GM11168 (cell line): ENCODE data around the gene ENG.
"Not testable (repeated sequence)": the region's sequence is repeated elsewhere in the genome, so short reads cannot be mapped to it uniquely, and the experiment has no call there.

Experiments used
- in situ Hi-C: fragments of 300-500 bp; cut with MboI; formaldehyde crosslinking; loops from one replicate; pipeline ENCODE4 v1.12.0; 2022; ENCODE audit warnings: low sequenced_read_pairs; ENCODE audit not compliant: unreplicated experiment

Gene ENG

GRCh38 chr9:127854184-127854806 is at the start of gene ENG:
ENG (minus strand) TSS chr9:127854658; CDS start chr9:127854355, 303 bp downstream.
- in situ Hi-C loops: no loop called here

- in situ Hi-C loops: no loop called here
These were observed 49.4 kb upstream of the ENG start for GRCh38 chr9:127903557-127904475.

- in situ Hi-C loops: no loop called here
These were observed 44.9 kb upstream of the ENG start, which contains the start of gene ST6GALNAC6 for GRCh38 chr9:127899128-127899943. ST6GALNAC6 (minus strand) TSS chr9:127899603; CDS start chr9:127897981, 1,622 bp downstream.

GRCh38 chr9:127898433-127899127 is 44.1 kb upstream of the ENG start:
- in situ Hi-C loops: no loop called here

- in situ Hi-C loops: no loop called here
These were observed 42.8 kb upstream of the ENG start for GRCh38 chr9:127897193-127897692.

GRCh38 chr9:127896395-127897192 is 42.1 kb upstream of the ENG start:
- in situ Hi-C loops: no loop called here

- in situ Hi-C loops: no loop called here
These were observed 41.4 kb upstream of the ENG start for GRCh38 chr9:127895811-127896210.

GRCh38 chr9:127893392-127893791 is 38.9 kb upstream of the ENG start:
- in situ Hi-C loops: no loop called here

DNA sequence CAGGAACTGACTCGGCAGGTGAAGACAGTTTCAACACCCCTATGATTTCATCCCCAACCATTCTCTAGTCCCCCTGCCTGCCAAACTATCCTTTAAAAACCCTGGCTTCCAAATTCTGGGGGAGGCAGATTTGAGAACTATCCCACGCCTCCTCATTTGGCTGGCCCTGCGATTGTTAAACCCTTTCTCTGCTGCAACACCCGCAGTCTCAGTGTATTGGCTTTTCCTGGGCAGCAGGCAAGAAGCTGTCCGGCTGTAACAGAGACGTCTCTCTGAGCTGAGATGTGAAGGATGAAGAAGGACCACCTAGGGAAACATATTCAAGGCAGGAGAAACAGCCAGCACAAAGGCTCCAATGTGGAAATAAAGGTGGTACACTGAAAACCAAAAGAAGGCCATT is 38.4 kb upstream of the ENG start:
- in situ Hi-C loops: no loop called here

- in situ Hi-C loops: no loop called here
These were observed 35.6 kb upstream of the ENG start for GRCh38 chr9:127890053-127890452.

- in situ Hi-C loops: no loop called here
These were observed 33.3 kb upstream of the ENG start for GRCh38 chr9:127887792-127888191.

GRCh38 chr9:127886401-127886972 is 32.0 kb upstream of the ENG start:
- in situ Hi-C loops: no loop called here

GRCh38 chr9:127885508-127886281 is 31.2 kb upstream of the ENG start:
- in situ Hi-C loops: no loop called here

GRCh38 chr9:127884976-127885490 is 30.6 kb upstream of the ENG start:
- in situ Hi-C loops: no loop called here

DNA sequence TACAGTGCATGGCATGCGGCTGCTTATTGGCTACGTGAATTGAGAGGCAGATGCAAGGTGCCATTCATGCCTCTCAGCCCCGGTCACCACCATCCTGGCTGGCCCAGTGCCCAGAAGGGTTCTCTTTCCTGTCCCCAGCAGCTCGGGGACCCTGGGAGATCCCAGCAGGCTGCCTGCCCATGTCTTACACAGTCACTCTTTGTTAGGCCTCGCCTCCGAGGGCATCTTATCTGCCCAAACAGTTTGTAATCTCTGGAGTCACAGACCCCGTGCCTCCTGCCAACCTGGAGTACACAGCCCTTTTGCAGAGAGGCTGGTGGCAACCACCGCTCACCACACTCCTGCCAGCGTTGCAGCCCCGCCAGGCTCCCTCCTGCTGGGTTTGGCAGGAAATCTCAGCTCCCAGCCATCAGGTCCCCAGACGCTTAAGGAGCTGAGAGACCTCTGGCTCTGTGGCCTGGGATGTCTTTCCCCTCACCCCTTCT is 30.0 kb upstream of the ENG start:
- in situ Hi-C loops: no loop called here

DNA sequence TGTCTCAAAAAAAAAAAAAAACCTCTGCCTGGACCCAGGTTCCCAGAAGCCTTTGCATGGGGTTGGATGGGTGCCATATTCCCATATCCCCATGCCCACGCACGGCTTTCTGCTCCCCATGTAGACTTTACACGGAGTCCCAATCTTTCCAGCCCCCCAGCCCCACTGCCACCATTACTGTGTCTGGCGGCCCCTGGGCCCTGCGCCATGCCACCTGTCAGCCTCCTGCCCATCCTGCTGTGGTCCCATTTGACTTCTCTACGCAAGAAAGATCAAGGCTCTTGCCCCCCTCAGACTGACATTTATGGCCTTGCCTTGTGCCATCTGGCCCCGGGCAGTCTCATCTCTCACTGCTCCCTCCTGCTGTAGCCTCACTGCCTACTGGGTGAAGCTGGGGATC is 29.5 kb upstream of the ENG start:
- in situ Hi-C loops: no loop called here

GRCh38 chr9:127881715-127882114 is 27.3 kb upstream of the ENG start:
- in situ Hi-C loops: not testable (repeated sequence)

GRCh38 chr9:127880143-127880542 is 25.7 kb upstream of the ENG start:
- in situ Hi-C loops: no loop called here
